Measurements from ENCODE around the gene GMPPB. TPM values are rescaled to one million over a fixed set of nuclear protein-coding genes. Genes with fewer than 3 reads are reported as not detected.

GMPPB gene
- total RNA-seq, 1 experiment from 2014 or later, result 24.6 TPM

DNA sequence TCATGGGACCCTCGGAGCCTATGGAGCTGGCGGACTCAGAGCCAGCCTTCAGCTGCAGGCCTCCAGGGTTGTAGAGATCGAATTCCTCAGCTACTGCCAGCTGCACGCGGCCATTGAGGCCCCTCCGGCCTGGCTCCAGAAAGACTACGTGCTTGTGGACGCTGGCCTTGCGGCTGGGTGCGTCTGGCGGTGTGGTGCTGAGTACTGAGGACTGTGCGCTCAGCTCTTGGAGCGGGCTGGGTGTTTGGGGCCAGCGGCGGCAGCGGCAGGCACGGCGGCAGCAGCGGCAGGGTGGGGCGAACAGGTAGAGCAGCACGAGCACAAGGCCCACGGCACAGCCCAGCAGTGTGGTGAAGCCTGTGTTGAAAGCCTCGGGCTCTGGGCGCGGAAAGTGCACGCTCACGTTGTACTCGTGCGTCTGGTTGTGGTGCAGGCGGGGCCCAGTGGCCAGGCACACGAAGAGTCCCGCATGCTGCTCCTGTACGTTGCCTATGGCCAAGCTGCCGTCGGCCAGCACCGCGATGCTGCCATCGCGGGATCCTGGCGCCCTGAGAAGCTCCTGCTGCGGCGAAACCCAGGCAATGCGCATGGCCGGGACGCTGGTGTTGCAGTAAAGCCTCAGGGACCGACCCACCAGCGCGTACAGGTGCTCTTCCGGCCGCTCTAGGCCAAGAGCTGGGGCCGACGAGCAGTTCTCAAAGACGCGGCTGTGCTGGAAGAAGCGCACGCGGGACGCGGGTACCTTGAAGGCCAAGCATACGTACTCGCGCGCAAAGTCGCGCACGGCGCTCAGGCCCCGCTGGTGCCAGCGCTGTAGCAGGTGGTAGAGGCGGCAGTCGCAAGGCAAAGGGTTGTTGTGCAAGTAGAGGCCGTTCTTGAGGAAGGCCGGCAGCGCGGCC lies 5.5 kb downstream of the GMPPB start:
- in situ Hi-C loops (cut with HindIII; ENCODE audit: low pct_unique_long_range_greater_than_20kb, low sequenced_read_pairs), result no loop called here
- no peak for DNase-seq (ENCODE audit: low read depth, low spot score)

DNA sequence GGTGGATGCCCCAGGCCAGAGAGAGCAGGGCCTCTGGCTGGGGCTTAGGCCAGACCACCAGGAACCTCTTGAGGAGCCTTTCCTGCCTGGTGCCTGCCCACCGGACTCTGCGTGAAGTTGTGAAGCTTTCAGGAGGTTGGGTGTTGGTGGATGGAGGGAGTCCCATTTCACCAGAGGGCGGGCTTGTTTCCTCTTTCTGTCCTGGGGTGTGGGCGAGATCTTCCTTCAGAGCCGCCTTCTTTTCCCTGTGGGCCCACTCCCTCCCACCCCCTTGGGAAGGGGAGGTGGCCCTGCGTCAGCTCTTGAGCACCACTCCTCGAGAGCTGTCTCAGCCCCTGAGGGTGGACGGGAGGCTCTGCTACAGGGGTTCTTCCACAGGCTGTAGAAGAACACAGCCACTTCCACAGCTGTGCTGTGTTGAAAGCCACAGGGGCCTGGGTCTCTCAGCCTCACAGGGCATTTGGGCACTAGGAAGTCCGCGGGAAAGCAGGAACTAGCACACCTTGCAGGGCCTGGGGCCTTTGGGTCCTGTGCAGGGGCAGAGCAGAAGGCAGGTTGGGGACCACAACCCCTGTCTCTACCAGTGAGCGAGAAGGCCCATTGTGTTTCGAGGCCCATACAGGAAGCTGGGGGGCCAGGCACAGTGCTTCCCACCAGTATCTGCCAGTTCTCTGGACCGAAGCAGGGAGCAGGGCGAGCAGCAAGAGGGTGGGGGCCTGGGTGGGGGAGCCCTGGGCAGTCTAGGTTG lies 6.4 kb downstream of the GMPPB start:
- in situ Hi-C loops (cut with HindIII; ENCODE audit: low pct_unique_long_range_greater_than_20kb, low sequenced_read_pairs), result no loop called here
- no peak for DNase-seq (ENCODE audit: low read depth, low spot score)

DNA sequence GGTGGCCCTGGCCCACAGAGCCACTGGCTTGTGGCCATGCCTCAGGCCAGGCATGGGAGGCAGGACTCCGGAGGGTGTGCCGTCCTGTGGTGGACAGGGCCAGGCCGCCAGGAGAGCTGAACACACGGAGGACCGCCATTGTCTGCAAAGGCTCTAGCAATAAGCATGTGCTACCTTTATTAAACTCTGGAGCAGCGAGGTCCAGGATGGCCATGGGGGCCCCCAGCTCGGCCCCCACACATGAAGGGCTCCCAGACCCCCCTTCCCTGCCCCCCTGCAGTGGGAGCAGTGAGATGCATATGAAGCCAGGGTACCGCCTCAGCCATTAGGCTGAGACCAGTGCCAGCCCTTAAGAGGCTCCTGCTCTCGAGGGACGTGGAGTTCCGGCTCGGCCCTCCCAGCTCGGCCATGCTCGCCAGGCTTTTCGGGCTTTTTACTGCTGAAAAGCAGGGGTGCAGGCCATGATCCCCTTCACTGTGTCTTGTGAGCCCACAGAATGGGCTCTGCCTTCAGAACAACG lies 7.0 kb downstream of the GMPPB start:
- in situ Hi-C loops (cut with HindIII; ENCODE audit: low pct_unique_long_range_greater_than_20kb, low sequenced_read_pairs), result no loop called here

DNA sequence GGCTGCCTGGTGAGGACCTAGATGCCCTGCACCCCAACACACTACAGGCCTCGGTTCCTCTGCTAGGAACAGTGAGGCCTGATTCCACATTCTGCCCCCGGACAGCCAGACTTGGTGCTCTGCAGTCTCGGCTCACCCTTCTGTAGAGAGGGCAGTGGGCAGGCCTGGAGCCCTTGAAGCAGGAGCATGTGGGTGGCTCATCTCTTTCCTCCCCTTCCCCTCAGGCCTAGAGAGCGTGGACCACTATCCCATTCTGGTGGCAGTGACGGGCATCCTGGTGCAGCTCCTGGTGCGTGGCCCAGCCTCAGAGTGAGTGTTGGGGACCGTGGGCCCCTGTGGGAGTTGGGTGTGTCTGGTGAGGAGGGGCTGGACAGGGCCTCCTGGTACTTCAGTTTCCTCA lies 7.6 kb downstream of the GMPPB start:
- DNase-seq (ENCODE audit: low read depth, low spot score), result no peak
- in situ Hi-C loops (cut with HindIII; ENCODE audit: low pct_unique_long_range_greater_than_20kb, low sequenced_read_pairs), result no loop called here

More for the DNA sequence above, 7.0 kb downstream of the GMPPB start:
- no peak for DNase-seq (ENCODE audit: low read depth, low spot score)

DNA sequence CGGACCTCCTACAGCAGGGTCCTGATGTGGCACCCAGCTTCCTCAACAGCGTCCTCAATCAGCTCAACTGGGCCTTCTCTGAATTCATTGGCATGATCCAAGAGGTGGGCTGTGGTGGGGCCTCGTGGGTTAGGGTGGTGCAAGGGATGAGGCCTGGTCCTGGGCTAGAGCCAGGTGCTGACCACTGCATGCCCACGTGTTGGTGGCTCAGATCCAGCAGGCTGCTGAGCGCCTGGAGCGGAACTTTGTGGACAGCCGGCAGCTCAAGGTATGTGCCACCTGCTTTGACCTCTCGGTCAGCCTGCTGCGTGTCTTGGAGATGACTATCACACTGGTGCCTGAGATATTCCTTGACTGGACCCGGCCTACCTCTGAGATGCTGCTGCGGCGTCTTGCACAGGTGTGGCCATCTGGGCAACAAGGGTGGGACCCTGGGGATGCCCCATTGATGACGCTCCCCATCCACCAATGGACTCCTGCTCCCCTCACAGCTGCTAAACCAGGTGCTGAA lies 8.1 kb downstream of the GMPPB start:
- no peak for DNase-seq (ENCODE audit: low read depth, low spot score)
- in situ Hi-C loops (cut with HindIII; ENCODE audit: low pct_unique_long_range_greater_than_20kb, low sequenced_read_pairs), result no loop called here

DNA sequence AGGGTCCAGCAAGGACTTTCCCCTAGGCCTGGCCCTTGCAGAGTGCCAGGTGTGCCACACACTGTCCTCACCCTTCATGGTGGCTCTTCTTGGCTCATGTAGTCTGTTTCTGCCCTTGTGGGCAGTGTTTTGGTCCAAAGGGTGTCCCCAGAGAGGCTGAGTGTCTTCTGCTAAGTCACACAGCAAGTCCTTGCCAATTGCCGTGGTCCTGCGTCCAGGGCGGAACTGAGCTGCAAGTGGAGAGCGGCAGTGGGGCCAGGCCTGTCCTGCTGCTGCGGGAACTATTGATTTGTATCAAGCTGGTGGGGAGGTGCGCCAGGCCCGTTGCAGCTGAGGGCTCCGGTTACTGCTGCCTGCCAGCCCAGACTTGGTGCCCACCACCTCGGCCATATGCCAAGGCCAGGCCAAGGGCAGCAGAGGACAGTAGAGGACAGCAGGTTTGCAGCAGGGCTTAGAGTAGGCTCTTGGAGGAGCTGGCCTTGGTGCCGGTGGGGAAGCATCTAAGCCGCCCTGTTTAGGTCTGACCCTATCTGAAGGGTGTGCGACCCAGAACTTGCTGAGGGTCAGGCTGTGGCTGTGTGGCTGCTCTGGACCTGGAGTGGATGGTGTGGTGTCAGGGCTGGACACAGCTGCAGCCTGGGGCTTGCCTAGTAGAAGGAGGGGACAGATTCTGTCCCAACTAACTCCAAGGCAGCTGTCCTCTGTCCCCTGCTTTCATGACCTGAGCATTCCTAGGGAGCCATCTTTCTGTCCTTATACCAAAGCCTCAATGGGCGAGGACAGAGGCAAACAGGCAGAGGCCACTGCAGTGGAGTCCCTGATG lies 8.8 kb downstream of the GMPPB start:
- no peak for DNase-seq (ENCODE audit: low read depth, low spot score)
- in situ Hi-C loops (cut with HindIII; ENCODE audit: low pct_unique_long_range_greater_than_20kb, low sequenced_read_pairs), result no loop called here

DNA sequence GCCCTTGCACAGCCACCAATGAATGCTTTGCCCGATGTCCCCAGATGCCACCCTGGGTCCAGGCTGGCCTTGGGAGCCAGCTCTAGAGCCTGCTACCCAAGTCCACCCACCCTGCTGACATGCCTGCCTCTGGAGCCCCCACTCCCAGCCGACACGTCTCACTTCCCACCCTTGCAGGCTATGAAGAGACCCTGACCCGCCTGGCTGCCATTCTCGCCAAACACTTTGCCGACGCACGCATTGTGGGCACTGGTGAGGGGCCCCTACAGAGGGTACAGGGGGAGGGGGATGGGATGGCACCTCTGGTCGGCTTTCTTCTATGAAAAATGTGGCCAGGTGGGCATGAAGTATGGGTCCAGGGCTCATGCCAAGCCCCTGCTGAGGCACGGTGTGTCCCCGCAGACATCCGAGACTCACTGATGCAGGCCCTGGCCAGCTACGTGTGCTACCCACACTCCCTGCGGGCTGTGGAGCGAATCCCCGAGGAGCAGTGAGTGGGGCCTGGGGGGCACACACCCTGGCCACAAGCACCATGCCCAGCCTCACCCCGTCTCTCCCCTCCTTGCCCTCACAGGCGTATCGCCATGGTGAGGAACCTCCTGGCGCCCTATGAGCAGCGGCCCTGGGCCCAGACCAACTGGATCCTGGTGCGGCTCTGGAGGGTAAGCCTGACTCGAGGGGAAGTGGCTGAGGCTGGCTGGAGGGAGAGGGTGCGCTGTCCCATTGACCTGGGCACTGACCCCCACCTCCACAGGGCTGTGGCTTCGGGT lies 10.2 kb downstream of the GMPPB start:
- in situ Hi-C loops (cut with HindIII; ENCODE audit: low pct_unique_long_range_greater_than_20kb, low sequenced_read_pairs), result no loop called here
- no peak for DNase-seq (ENCODE audit: low read depth, low spot score)

DNA sequence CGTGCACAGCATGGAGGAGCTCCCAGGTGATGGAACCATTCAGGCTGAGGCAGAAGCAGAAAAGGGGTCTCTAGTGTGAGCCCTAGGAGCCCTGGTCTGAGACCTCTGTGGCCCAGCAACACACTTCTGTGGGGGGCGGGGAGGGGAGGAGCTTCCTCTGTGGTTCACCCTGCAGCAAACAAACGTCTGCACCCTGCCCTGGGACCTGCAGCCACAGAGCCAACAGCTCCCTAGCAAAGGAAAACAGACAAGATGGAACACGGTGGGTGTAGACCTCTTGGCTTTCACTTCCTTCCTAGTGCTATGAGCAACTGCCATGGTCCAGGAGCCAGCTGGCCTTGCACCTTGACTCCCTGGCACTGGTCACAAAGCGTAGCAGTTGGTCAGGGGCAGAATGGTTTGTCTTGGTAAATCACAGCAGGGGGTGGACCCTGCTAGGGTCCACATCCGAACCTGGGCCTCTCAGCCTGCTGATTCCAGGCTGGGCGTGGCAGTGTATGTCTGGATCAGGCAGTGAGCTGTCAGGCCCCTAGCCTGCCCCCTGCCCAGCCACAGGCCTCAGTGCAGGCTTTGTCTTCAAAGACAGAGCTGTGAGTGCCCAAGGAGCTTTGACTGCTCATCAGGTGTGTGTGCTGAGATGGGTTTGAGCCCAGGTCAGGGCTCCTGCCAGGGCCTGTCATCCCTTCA lies 11.0 kb downstream of the GMPPB start:
- in situ Hi-C loops (cut with HindIII; ENCODE audit: low pct_unique_long_range_greater_than_20kb, low sequenced_read_pairs), result no loop called here

DNA sequence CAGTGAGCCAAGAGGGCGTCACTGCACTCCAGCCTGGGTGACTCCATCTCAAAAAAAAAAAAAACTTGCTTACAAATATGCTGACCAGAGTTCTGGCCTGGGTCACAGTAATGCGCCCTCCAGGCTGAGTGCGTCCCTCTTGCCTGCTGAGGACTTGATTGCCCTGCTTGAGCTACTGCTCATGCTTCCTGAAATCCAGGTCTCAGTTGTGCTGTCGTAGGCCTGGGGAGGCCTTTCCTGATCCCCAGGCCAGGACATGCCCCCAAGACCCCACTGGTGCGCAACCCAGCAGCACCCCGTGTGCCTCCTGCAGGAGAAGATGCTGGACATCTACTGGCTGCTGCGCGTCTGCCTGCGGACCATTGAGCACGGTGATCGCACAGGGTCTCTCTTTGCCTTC lies 11.6 kb downstream of the GMPPB start:
- in situ Hi-C loops (cut with HindIII; ENCODE audit: low pct_unique_long_range_greater_than_20kb, low sequenced_read_pairs), result no loop called here
- no peak for DNase-seq (ENCODE audit: low read depth, low spot score)

More for the DNA sequence above, 11.0 kb downstream of the GMPPB start:
- no peak for DNase-seq (ENCODE audit: low read depth, low spot score)

DNA sequence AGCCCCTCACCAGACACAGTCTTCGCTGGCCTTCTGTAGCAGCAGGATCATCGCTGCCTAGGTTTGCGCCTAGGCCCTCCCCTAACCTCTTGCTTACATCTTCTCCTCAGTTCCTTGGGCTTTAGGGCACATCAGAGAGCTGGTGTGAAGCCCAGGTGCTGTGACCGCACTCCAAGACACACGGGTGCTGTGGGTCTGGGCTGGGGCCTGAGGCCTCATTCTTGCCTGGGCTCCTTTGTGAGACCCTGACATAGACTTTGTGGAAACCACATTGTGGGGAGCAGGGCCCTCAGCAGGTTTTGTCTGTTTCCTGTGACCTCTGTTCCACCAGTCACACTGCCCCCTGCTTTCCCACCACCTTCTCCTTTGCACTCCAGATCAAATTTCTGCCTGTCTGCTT lies 12.3 kb downstream of the GMPPB start:
- DNase-seq (ENCODE audit: low read depth, low spot score), result no peak
- in situ Hi-C loops (cut with HindIII; ENCODE audit: low pct_unique_long_range_greater_than_20kb, low sequenced_read_pairs), result no loop called here

DNA sequence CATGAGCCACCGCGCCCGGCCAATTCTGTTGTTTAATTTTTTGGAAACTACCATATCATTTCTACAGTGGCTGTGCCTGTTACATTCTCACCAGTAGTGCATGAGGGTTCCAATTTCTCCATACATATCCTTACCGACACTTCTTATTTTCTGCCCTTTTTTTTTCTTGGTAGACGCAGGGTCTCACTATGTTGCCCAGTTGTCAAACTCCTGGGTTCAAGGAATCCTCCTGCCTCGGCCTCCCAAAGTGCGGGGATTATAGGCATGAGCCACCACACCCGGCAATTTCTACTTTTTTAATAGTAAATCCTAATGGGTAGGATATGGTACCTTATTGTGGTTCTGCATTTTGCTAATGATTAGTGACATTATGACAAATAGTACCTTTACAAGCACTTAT lies 13.9 kb downstream of the GMPPB start:
- in situ Hi-C loops (cut with HindIII; ENCODE audit: low pct_unique_long_range_greater_than_20kb, low sequenced_read_pairs), result no loop called here
- no peak for DNase-seq (ENCODE audit: low read depth, low spot score)

DNA sequence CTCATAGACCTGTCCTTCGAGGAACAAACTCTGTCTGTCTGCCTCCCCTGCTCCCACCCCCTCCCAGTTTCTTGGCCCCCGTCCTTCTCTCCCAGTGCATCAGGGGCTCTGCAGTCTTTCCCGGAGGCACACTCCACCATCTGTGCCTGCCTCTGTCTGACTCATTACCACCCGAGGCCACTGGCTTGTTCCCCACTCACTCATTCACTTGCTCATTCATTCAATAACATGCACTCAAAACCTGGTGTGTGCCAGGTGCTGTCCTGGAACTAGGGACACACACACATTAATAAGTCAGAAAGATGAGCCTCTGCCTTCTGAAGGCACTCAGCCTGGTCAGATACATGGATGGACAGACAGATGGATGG lies 16.7 kb downstream of the GMPPB start:
- DNase-seq (ENCODE audit: low read depth, low spot score), result no peak
- in situ Hi-C loops (cut with HindIII; ENCODE audit: low pct_unique_long_range_greater_than_20kb, low sequenced_read_pairs), result no loop called here

DNA sequence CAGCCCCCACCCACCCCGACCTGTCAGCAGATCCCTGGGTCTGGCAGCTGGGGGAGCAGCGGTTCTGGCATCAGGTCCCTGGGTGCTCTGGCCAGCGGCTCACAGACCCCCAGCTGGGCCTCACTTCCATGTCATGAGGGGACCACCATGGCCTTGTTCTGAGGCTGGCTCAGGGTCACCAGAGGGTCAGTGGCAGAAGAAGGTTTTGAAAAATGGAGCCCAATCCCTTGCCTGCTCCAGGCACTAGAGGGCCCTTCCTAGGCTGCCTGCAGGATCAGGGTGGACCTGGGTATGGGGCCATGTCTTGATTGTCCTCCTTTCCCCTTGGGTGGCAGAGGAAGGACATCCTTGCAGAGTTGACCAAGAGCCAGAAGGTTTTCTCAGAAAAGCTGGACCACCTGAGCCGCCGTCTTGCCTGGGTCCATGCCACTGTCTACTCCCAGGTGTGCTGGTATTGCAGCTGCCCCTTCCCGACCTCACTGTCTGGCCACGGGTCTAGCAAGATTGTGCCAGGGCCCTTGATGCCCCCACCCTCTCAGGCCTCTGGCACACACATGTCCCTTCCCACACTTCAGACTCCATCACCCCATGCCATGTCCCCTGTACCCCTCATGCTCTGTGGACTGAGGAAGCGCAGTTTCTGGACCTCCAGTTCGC lies 17.2 kb downstream of the GMPPB start:
- in situ Hi-C loops (cut with HindIII; ENCODE audit: low pct_unique_long_range_greater_than_20kb, low sequenced_read_pairs), result no loop called here
- no peak for DNase-seq (ENCODE audit: low read depth, low spot score)

DNA sequence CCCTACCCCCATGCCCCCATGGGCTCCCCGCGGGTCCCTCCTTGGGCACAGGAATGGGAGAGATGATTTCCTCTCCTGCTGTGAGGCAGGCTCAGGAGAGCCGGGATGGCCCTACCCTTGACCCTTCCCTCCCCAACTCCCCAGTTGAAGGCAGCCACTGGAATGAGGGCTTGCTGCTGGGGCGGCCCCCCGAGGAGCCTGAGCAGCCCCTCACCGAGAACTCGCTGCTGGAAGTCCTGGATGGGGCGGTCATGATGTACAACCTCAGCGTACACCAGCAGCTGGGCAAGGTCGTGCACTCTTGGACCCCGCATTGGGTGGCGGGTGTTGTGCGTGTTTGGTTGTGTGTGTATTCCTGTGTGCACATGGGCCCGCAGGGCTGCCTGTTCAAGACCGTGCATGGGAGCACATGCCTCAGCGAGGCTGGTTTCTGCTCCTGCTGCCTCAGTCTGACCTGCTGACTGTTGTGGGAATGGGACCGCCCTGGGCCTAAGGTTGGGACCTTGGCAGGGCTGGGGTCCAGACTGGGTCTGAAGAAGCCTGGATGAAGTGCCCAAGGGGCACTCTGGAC lies 18.3 kb downstream of the GMPPB start:
- in situ Hi-C loops (cut with HindIII; ENCODE audit: low pct_unique_long_range_greater_than_20kb, low sequenced_read_pairs), result no loop called here
- no peak for DNase-seq (ENCODE audit: low read depth, low spot score)

DNA sequence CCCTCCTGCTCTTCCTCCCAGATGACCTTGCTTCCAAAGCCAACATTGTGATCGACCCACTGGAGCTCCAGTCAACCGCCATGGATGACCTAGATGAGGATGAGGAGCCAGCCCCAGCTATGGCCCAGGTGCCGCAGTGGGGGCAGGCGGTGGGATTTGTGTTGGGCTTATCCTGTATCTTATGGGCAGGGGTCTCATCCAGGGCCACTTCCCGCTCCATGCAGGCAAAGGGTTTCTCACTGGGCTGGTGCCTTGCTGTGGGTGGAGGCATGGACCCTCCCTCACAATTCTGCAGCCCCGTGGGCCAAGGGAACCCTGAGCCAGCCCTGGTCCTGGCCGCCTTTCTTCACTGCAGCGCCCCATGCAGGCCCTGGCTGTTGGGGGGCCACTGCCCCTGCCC lies 19.1 kb downstream of the GMPPB start:
- no peak for DNase-seq (ENCODE audit: low read depth, low spot score)
- in situ Hi-C loops (cut with HindIII; ENCODE audit: low pct_unique_long_range_greater_than_20kb, low sequenced_read_pairs), result no loop called here

DNA sequence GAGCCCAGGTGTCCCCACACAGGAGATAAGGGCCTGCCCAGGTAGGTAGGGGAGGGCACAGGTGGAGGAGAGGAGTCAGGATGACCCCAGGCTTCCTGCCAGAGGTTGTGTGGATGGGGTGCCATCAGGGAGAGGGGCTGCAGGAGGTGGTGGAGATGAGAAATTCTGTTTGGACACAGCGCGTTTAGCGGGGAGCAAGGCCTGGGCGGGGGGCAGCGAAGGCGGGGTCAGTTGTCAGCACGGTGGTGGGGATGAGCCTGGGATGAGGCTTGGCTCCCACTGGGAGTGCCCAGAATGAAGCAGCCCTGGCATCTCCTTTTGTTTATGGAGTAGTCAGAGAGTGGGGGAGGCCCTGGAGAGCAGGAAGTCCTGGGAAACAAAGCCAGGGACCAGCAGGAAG lies 19.8 kb downstream of the GMPPB start:
- in situ Hi-C loops (cut with HindIII; ENCODE audit: low pct_unique_long_range_greater_than_20kb, low sequenced_read_pairs), result no loop called here

More for the DNA sequence above, 19.8 kb downstream of the GMPPB start:
- no peak for DNase-seq (ENCODE audit: low read depth, low spot score)

Measured in SK-MEL-5 (cell line).